T-helper 2 cell treated with Interferon-gamma antibody and Interleukin-4, amounts not matched to agents 5 μg/mL and 100 μg/mL, for 36 hours (primary cell): Measurements from ENCODE around the gene PYGB.
"Not testable (repeated sequence)": the region's sequence is repeated elsewhere in the genome, so short reads cannot be mapped to it uniquely, and the experiment has no call there.

Source experiments
- DNase-seq: peaks from one replicate; pipeline ENCODE4 v3.0.0; 2021; ENCODE audit warnings: low spot score
- H3K27ac Mint-ChIP-seq: one replicate; pipeline ENCODE4 v1.8.0; 2021; ENCODE audit warnings: mild to moderate bottlenecking, mixed read lengths
- H3K27me3 Mint-ChIP-seq: one replicate; pipeline ENCODE4 v1.8.0; 2021; ENCODE audit warnings: low read depth, mixed read lengths
- H3K36me3 Mint-ChIP-seq: one replicate; pipeline ENCODE4 v1.8.0; 2021; ENCODE audit warnings: low read depth, mixed read lengths
- H3K4me1 Mint-ChIP-seq: one replicate; pipeline ENCODE4 v1.8.0; 2021; ENCODE audit warnings: low read depth, mixed read lengths
- H3K4me3 Mint-ChIP-seq: one replicate; pipeline ENCODE4 v1.8.0; 2022; ENCODE audit warnings: mild to moderate bottlenecking, moderate library complexity, mixed read lengths
- H3K9me3 Mint-ChIP-seq: one replicate; pipeline ENCODE4 v1.8.0; 2021; ENCODE audit warnings: mixed read lengths

PYGB gene

GRCh38 chr20:25310268-25310920 lies 62.5 kb downstream of the PYGB start:
- Mint-ChIP-seq H3K9me3 (no peaks in the 10 kb centered on the region), H3K36me3 (peaks cover 9% of the 10 kb centered on the region), H3K27ac (peak overlapping the region; percentile 98), H3K4me1 (peaks cover 15% of the 10 kb centered on the region), H3K4me3 (peak overlapping the region; percentile 83), H3K27me3 (no peaks in the 10 kb centered on the region)
- DNase-seq: peak; percentile 67

GRCh38 chr20:25310921-25311728 lies 63.2 kb downstream of the PYGB start:
- DNase-seq: no peak
- H3K36me3 Mint-ChIP-seq: peaks cover 13% of the 10 kb centered on the region
- H3K4me3 Mint-ChIP-seq: peak overlapping the region; percentile 83
- peak overlapping the region; percentile 98 for H3K27ac Mint-ChIP-seq
- H3K9me3 Mint-ChIP-seq: no peaks in the 10 kb centered on the region
- no peaks in the 10 kb centered on the region for H3K27me3 Mint-ChIP-seq
- H3K4me1 Mint-ChIP-seq: peaks cover 18% of the 10 kb centered on the region

- not testable (repeated sequence) for H3K27ac Mint-ChIP-seq, H3K9me3 Mint-ChIP-seq, H3K4me3 Mint-ChIP-seq, H3K36me3 Mint-ChIP-seq, DNase-seq, H3K27me3 Mint-ChIP-seq
- peaks cover 19% of the 10 kb centered on the region for H3K4me1 Mint-ChIP-seq
These were observed 64.8 kb downstream of the PYGB start for GRCh38 chr20:25312716-25313115.

GRCh38 chr20:25313593-25313992 lies 65.7 kb downstream of the PYGB start:
- Mint-ChIP-seq H3K4me1 (peaks cover 19% of the 10 kb centered on the region), H3K4me3 (peak overlapping the region; percentile 45), H3K9me3 (no peaks in the 10 kb centered on the region), H3K27me3 (no peaks in the 10 kb centered on the region), H3K36me3 (peaks cover 9% of the 10 kb centered on the region), H3K27ac (peak overlapping the region; percentile 79)
- DNase-seq: no peak

GRCh38 chr20:25314497-25315417 lies 66.9 kb downstream of the PYGB start:
- no peaks in the 10 kb centered on the region for H3K27me3 Mint-ChIP-seq
- peaks cover 17% of the 10 kb centered on the region for H3K4me1 Mint-ChIP-seq
- peaks cover 9% of the 10 kb centered on the region for H3K36me3 Mint-ChIP-seq
- no peaks in the 10 kb centered on the region for H3K9me3 Mint-ChIP-seq
- H3K27ac Mint-ChIP-seq: no peak overlapping the region
- no peak for DNase-seq
- no peak overlapping the region for H3K4me3 Mint-ChIP-seq

GRCh38 chr20:25315418-25316210 lies 67.7 kb downstream of the PYGB start:
- H3K27ac Mint-ChIP-seq: peak overlapping the region; percentile 77
- no peaks in the 10 kb centered on the region for H3K9me3 Mint-ChIP-seq
- H3K4me1 Mint-ChIP-seq: peaks cover 10% of the 10 kb centered on the region
- no peak overlapping the region for H3K4me3 Mint-ChIP-seq
- DNase-seq: no peak
- H3K36me3 Mint-ChIP-seq: peaks cover 11% of the 10 kb centered on the region
- no peaks in the 10 kb centered on the region for H3K27me3 Mint-ChIP-seq

- Mint-ChIP-seq H3K4me3 (no peak overlapping the region), H3K9me3 (no peaks in the 10 kb centered on the region), H3K27ac (no peak overlapping the region), H3K27me3 (no peaks in the 10 kb centered on the region), H3K4me1 (peaks cover 8% of the 10 kb centered on the region), H3K36me3 (peaks cover 13% of the 10 kb centered on the region)
- DNase-seq: no peak
These were observed 68.8 kb downstream of the PYGB start for GRCh38 chr20:25316506-25317190.

GRCh38 chr20:25317351-25318075 lies 69.6 kb downstream of the PYGB start:
- no peak overlapping the region for H3K4me3 Mint-ChIP-seq
- H3K4me1 Mint-ChIP-seq: peaks cover 13% of the 10 kb centered on the region
- peak overlapping the region; percentile 52 for H3K27ac Mint-ChIP-seq
- no peaks in the 10 kb centered on the region for H3K9me3 Mint-ChIP-seq
- peaks cover 13% of the 10 kb centered on the region for H3K36me3 Mint-ChIP-seq
- H3K27me3 Mint-ChIP-seq: no peaks in the 10 kb centered on the region
- DNase-seq: no peak

- Mint-ChIP-seq H3K9me3 (no peaks in the 10 kb centered on the region), H3K27ac (no peak overlapping the region), H3K4me1 (peaks cover 11% of the 10 kb centered on the region), H3K4me3 (no peak overlapping the region), H3K36me3 (peaks cover 13% of the 10 kb centered on the region), H3K27me3 (no peaks in the 10 kb centered on the region)
- DNase-seq: no peak
These were observed 70.8 kb downstream of the PYGB start for GRCh38 chr20:25318471-25319240.

- no peak overlapping the region for H3K4me3 Mint-ChIP-seq
- no peaks in the 10 kb centered on the region for H3K27me3 Mint-ChIP-seq
These were observed 71.6 kb downstream of the PYGB start for GRCh38 chr20:25319241-25320034.

GRCh38 chr20:25320035-25320800 lies 72.3 kb downstream of the PYGB start:
- H3K27me3 Mint-ChIP-seq: no peaks in the 10 kb centered on the region
- H3K36me3 Mint-ChIP-seq: peaks cover 14% of the 10 kb centered on the region
- no peak for DNase-seq
- H3K4me3 Mint-ChIP-seq: no peak overlapping the region
- no peaks in the 10 kb centered on the region for H3K9me3 Mint-ChIP-seq
- peaks cover 11% of the 10 kb centered on the region for H3K4me1 Mint-ChIP-seq
- H3K27ac Mint-ChIP-seq: peak overlapping the region; percentile 26

More at GRCh38 chr20:25319241-25320034, 71.6 kb downstream of the PYGB start:
- no peaks in the 10 kb centered on the region for H3K9me3 Mint-ChIP-seq
- DNase-seq: no peak
- H3K27ac Mint-ChIP-seq: peak overlapping the region; percentile 26
- H3K36me3 Mint-ChIP-seq: peaks cover 14% of the 10 kb centered on the region
- H3K4me1 Mint-ChIP-seq: peaks cover 11% of the 10 kb centered on the region
